Mammary epithelial cell (primary cell): ENCODE measurements around the gene LRMDA.

Experiments
- CTCF ChIP-seq, 2 donors: IDR thresholded peaks in 1 of 2; conservative IDR thresholded peaks in 1 of 2; 2 replicates each; pipeline ENCODE4 v1.5.1; 2011 to 2012; ENCODE audit warnings: inconsistent platforms in 2 of 2, low read length in 2 of 2, mild to moderate bottlenecking in 2 of 2, control low read depth in 1 of 2, low read depth in 1 of 2; ENCODE audit not compliant: insufficient read depth in 1 of 2; ENCODE audit errors: extremely low read depth in 1 of 2
- EZH2 ChIP-seq: IDR thresholded peaks from 2 replicates; pipeline ENCODE4 v1.6.1; 2012; ENCODE audit warnings: low read length, inconsistent platforms, borderline replicate concordance

GRCh38 chr10:76218035-76218434 lies 786.6 kb downstream of the LRMDA start:
- TF ChIP-seq CTCF (conservative IDR thresholded peaks at IDR 0.05 in 1 of 2, IDR thresholded peaks at IDR 0.05 in 1 of 2; ENCODE audit: extremely low read depth in 1 of 2, insufficient read depth in 1 of 2, low read depth in 1 of 2, low read length in 2 of 2) (no peak), EZH2 (no peak)
